HG02763 (cell line): ENCODE measurements around the gene CRADD.
"Not testable (repeated sequence)": the region's sequence is repeated elsewhere in the genome, so short reads cannot be mapped to it uniquely, and the experiment has no call there.

ENCODE experiments used
- ATAC-seq: cut with Tn5 transposase; IDR thresholded peaks from one replicate; pipeline ENCODE4 v1.9.1; 2021; ENCODE audit warnings: mild to moderate bottlenecking, moderate library complexity; ENCODE audit not compliant: unreplicated experiment

CRADD gene

GRCh38 chr12:93862424-93862823 is 185.2 kb downstream of the CRADD start:
- no peak for ATAC-seq

- no peak for ATAC-seq
Measured at GRCh38 chr12:93865751-93866150, 188.6 kb downstream of the CRADD start.

DNA sequence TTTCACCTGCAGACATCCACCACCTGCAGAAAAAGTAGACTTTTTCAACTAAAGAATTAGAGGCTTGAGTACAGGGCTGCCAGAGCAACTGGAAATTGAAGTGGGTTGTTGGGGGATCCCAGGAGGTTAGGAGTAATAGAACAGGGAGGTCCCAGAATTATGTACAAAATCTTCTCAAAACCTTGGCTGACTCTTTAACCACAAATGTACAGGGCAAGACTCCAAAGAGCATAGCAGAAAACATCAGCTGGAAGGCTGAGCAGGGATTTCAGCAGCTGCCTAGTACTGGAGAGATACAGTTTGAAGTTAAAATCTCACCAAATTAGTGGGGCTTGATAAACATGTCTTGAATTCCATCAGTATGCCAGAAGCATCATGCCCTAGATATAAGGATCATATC is 191.6 kb downstream of the CRADD start:
- no peak for ATAC-seq

DNA sequence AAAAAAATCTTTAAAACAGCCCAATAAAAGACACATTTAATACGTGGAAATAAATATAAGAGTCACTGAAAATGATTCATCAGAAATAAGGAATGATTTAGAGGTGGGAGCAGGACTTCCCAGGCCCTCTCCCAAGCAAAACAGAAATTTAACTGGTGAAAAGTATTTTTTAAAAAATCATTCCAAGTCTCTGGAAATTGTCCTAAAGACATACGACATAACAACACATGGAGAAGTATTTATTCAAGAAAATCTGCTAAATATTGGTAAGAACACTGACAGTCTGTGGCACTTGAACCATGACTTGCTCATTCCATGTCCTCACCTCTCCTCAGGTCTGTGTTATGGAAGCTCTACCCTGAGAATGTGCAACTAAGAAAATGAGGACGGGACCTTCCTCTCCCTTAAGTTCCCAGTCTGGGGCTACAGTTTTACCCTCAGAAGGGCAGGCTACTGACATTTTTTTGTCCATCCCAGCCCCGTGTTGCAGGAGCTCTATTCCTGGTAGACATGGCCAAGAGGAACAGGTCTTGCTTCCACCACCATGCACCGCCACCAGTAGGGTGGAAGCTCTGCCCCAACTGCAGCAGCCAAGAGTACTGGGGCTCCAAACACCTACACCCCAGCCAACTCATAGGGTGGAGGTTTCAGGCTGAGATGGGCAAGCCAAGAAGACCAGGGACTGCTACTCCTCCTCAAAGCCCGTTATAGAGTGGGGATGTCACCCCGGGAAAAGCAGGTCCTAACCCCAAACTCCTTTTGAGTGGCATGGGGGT is 193.0 kb downstream of the CRADD start:
- ATAC-seq, result no peak

GRCh38 chr12:93871566-93871965 is 194.4 kb downstream of the CRADD start:
- ATAC-seq, result not testable (repeated sequence)

GRCh38 chr12:93873561-93873960 is 196.4 kb downstream of the CRADD start:
- ATAC-seq, result no peak

GRCh38 chr12:93875157-93875556 is 198.0 kb downstream of the CRADD start:
- no peak for ATAC-seq

DNA sequence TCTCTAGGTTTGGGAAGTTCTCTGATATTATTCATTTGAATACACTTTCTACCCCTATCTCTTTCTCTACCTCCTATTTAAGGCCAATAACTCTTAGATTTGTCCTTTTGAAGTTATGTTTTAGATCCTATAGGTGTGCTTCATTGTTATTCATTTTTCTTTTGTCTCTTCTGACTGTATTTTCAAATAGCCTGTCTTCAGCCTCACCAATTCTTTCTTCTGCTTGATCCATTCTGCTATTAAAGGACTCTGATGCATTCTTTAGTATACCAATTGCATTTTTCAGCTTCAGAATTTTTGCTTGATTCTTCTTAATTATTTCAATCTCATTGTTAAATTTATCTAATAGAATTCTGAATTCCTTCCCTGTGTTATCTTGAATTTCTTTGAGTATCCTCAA is 199.2 kb downstream of the CRADD start:
- ATAC-seq, result no peak

DNA sequence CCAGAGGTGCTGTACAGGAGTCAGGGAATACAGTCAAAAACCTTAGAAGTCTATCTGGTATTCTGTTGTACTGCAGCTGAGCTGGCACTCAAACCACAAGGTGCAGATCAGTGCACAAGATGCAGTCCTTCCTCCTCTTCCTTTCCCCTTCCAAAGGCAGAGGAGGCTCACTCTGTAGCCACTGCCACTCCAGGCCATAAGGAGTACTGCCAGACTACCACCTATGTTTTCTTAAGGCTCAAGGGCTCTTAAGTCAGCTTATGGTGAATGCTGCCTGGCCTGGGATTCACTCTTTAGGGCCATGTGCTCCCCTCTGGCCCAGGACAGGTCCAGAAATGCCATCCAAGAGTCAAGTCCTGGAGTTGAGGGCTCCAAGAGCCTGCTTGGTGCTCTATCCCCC is 200.3 kb downstream of the CRADD start:
- ATAC-seq, result no peak

DNA sequence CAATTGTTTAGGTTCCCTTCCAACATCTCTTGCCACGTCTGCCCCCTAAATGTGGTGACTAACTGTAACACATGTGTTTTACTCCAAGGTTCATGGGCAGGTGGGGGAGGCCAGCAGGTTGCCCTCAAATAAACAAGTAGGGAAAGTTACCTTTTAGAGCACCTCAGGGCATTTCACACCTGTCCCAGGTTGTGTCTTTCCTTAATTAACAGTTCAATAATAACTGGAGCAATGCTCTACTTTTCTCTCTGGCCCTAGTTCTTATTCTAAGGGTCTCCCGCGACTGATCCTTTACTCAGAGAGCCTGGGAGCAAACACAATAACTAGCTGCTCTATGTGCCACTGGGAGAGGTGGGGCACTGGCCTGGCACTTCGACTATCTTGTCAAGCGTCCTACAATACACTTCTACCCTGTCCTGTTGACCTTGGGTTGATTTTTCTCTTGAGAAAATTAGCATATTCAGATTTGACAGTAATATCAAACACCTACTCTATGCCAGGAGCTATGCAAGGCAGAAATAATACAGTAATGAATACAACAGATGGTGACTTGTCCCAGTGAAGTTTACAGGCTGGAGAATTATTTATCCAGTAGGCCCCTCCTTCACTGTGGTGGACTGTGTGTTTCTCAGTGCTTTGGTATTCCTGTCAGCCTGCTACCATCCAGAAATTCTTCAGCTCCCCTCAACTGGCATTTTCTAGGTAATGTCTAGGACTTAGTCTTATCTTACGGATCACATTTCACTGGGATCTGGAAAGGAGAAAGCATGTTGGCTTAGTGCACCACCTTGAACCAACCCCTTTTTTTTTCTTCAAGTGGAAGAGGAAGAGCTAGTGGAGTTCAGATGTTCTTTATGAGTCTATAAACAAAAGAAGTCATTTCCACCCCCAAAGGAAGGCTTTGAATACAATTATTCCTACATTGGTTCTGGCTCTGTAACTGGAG is 202.6 kb downstream of the CRADD start:
- ATAC-seq, result no peak

DNA sequence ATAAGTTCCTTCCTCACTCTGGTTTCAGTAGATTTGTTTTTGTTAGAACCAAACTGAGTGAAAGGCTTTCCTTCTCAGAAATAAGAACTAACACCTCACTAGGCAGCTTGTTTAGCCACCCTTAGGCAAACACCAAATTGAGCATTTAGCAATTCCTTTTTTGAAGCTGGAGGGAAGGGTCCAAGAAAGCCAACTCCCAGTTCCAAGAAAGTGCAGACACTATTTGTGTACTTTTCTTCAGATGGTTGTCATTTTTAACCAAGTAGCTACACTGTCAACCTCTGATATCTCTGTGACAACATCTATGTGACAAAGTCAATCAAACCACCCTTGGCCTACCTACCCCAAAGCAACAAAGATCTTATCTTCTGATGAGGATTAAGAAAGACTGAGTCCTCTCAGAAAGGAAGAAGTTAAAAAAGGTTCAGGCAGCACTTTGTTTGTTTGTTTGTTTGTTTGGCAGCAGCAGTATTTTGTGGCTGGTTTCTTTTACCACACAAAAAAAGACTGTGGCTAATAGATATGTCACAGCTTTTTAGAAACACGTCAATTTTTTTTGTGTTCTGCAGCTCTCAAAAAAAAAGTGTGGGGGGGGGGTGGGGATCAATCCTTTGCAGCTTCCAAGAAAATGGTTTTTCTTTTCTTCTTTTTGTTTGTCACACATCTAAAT is 203.8 kb downstream of the CRADD start:
- ATAC-seq, result no peak

GRCh38 chr12:93882763-93883162 is 205.6 kb downstream of the CRADD start:
- ATAC-seq, result no peak

GRCh38 chr12:93883436-93884154 is 206.4 kb downstream of the CRADD start:
- ATAC-seq, result no peak

DNA sequence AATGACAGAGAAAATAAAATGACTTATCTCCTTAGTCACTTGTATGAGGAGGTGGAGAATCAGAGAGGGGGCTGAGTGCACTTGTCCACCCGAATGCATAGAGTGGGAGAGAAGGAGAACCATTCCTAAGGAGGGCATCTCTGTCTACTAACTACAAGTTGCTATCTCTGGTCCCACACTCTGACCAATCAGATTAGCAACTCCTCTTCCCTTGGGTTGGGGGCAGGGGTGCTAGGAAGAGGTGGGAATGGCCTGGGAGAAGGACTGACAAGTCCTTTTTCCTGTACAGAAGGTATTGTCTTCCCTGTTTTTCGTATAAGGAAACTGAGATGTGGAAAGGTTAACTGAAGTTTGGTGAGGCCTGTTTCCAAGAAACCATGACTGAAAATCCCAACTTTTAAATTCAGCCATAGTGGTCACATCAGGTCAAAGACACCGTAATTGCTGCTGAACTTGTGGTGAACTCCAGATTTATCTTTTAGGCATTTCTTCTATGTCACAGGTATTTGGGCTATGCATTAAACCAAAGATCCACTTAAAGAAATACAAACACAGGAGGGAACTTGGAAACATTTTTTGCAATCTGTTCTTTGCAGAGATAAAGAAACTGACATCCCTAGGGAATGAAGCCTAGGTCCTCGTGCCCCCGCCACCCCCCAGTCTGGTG is 207.8 kb downstream of the CRADD start:
- no peak for ATAC-seq

DNA sequence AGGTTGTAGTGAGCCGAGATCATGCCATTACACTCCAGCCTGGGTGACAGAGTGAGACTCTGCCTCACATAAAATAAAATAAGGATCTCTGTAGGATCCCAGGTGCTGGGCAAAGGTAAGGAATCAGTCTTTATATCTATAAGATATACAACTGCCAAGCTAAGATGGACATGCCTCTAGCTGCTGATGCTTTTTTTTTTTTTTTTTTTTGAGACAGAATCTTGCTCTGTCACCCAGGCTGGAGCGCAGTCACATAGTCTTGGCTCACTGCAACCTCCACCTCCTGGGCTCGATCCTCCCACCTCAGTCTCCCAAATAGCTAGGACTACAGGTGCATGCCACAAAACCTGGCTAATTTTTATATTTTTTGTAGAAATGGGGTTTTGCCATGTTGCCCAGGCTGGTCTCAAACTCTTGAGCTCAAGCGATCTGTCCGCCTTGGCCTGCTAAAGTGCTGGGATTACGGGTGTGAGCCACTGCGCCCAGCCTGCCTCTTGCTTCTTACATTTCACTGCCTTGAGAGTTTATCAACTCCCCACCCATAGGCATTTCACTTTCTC is 208.9 kb downstream of the CRADD start:
- not testable (repeated sequence) for ATAC-seq

DNA sequence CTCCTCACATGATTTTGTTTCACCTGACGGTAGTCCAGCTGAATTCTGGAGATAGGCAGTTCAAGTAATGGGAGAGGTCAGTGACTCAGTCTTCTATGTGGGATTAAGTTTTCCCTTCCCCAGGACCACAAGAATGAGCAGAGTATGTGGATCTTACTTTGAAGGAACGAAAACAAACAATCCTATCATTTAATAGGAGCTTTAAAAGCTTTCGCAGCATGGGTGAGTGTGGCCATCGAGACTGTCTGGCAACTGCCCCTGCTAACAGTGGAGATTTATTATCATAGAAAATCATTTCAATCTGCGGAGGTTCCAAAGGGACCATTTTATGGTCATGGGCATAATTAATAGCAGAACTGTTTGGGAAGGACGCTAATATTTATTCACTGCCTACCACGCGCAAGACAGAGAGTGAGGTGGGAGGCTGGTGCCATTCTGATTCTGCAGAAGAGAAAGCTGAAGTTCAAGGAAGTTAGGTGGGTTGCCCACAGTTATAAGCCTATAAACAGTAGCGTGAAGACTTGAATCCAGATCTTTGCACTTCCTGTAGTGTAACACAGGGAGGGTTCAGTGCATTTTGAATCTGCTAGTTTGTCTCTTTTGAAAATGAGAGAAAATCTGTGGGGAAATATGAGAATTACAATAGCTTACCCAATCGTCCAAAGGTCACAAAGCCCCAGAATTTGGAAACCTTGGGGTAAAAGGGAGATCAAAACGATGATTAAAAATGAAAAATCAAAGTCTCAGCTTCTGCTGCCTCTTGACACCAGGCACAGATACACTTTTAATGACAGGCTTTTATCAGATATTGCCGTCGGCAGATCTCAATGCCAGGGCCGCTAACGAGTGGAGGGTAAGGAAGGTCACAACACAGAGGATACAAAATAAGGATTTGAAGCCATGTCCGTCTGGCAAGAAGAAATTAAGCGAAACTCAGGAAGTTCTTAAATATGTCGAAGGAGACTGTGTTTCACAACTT is 209.6 kb downstream of the CRADD start:
- ATAC-seq, result no peak

DNA sequence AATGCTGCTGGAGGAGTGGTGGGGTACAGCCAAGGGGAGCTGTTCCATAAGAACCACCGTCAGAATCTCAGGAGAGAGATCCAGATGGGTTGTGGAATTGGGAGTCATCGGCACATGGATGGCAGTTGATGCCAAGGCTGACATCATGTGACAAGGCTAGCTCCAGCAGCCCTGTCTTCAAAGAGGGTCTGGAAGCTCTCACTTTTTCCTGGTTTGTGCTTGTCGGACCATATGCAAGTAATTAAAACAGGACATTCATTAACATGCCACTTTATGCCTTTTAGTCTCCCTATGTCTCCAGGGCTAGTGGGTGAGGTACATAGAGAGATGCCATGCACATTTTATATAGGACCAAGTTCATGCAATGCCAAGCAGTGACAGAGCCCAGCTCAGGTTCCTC is 211.8 kb downstream of the CRADD start:
- no peak for ATAC-seq

DNA sequence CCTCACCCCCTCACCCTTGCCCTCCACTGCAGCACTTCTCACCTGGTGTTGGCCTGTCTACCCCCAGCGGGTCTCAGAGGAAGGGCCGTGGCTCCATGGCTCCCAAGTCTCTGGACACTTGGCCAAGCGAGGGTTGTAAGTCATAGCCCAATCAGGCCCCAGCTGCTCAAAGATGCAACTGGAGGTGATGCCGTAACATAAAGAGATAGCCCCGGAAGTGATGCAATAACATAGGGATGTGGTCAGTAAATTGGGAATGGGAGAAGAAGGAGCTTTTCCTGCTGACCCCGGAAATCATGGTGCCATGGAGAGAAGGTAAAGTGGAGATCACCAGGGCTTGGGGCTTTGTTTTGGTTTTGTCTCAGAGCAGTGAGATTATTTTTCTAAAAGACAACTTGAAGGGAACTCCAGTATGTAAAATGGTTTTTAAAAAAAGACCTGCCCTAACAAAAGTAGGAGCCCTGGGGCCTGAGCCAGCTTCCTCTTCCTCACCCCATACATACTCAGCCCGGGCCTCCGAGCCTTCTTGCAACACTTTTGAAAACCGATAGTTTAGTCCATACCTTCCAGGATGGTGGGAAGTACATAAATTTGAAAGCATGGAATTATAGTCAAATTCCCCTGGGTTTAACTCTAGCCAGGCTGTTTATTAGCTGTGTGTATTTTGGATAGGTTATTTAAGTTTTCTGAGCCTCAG is 212.5 kb downstream of the CRADD start:
- no peak for ATAC-seq
